H1 (cell line): Measurements from ENCODE around the gene CAMK2B. TPM values are rescaled to one million over a fixed set of nuclear protein-coding genes. Genes with fewer than 3 reads are reported as not detected.

Experiments
- CTCF ChIA-PET: fragments of 300-600 bp; sonication (Branson Sonifier 250); formaldehyde crosslinking; loops from one replicate; lab custom pipeline; 2021; ENCODE audit not compliant: partially characterized antibody; lab: Charles Lee
- POLR2A ChIA-PET: fragments of 300-600 bp; sonication (Branson Sonifier 250); formaldehyde crosslinking; loops from one replicate; lab custom pipeline; 2021; ENCODE audit warnings: inconsistent platforms; ENCODE audit not compliant: partially characterized antibody; lab: Charles Lee
- DNase-seq, 2 experiments: peaks; one replicate each; pipeline versions ENCODE4 v3.0.0 to v3.0.0-alpha.2; 2010 to 2022; ENCODE audit warnings: low spot score in 2 of 2, low read depth in 1 of 2, mixed read lengths in 1 of 2
- FAIRE-seq: peaks from 2 replicates; lab custom pipeline; 2011; peaks lifted over from hg19 to GRCh38; lab: Jason Lieb, UNC
- H2AFZ ChIP-seq: 2 replicates; pipeline ENCODE4 v1.8.1; 2012; ENCODE audit warnings: low read length, inconsistent platforms
- H2AK5ac ChIP-seq: 2 replicates; pipeline ENCODE4 v1.6.1; 2013; ENCODE audit warnings: low read depth, low read length
- H2BK120ac ChIP-seq: replicated peaks from 2 replicates; pipeline ENCODE3; 2013; ENCODE audit warnings: low read depth, low read length, inconsistent platforms
- H2BK12ac ChIP-seq: 2 replicates; pipeline ENCODE4 v1.6.1; 2013; ENCODE audit warnings: low read depth, low read length
- H2BK15ac ChIP-seq: 2 replicates; pipeline ENCODE4 v1.6.1; 2013; ENCODE audit warnings: low read length
- H2BK20ac ChIP-seq: 2 replicates; pipeline ENCODE4 v1.6.1; 2013; ENCODE audit warnings: low read length
- H2BK5ac ChIP-seq: 2 replicates; pipeline ENCODE4 v1.6.1; 2013; ENCODE audit warnings: low read depth, low read length
- H3K14ac ChIP-seq: 2 replicates; pipeline ENCODE4 v1.6.1; 2013; ENCODE audit warnings: inconsistent platforms; ENCODE audit not compliant: insufficient read length
- H3K18ac ChIP-seq: 2 replicates; pipeline ENCODE4 v1.6.1; 2013; ENCODE audit warnings: low read length; ENCODE audit errors: extremely low read depth
- H3K23ac ChIP-seq: 2 replicates; pipeline ENCODE4 v1.6.1; 2013; ENCODE audit warnings: inconsistent platforms; ENCODE audit not compliant: insufficient read length
- H3K23me2 ChIP-seq: 2 replicates; pipeline ENCODE4 v1.6.1; 2013; ENCODE audit warnings: low read depth, low read length
- H3K27ac ChIP-seq: 2 replicates; pipeline ENCODE4 v1.6.1; 2011; ENCODE audit warnings: low read depth, low read length, inconsistent platforms
- H3K27me3 ChIP-seq, 4 experiments: replicated peaks in 1 of 4; 1 replicate in 1 of 4; 2 replicates in 3 of 4; pipeline versions ENCODE4 v1.6.1 to v1.8.1; 2011 to 2013; ENCODE audit warnings: low read length in 3 of 4, mild to moderate bottlenecking in 3 of 4, inconsistent platforms in 2 of 4, mixed read lengths in 2 of 4, moderate library complexity in 1 of 4; ENCODE audit not compliant: control insufficient read depth in 3 of 4, insufficient read depth in 3 of 4; ENCODE audit errors: extremely low read depth in 1 of 4
- H3K36me3 ChIP-seq, 4 experiments: 2 replicates each; pipeline versions ENCODE4 v1.6.1 to v1.8.1; 2011 to 2013; ENCODE audit warnings: mild to moderate bottlenecking in 4 of 4, low read length in 3 of 4, moderate library complexity in 2 of 4, control low read depth in 1 of 4, inconsistent platforms in 1 of 4; ENCODE audit not compliant: insufficient read depth in 4 of 4, control insufficient read depth in 2 of 4
- H3K4ac ChIP-seq: replicated peaks from 2 replicates; pipeline ENCODE3; 2013; ENCODE audit warnings: low read length, low read depth, mixed read lengths, inconsistent platforms; ENCODE audit not compliant: insufficient read length
- H3K4me1 ChIP-seq, 4 experiments: replicated peaks in 1 of 4; 1 replicate in 1 of 4; 2 replicates in 3 of 4; pipeline versions ENCODE4 v1.6.1 to v1.8.1; 2011 to 2013; ENCODE audit warnings: low read length in 3 of 4, inconsistent platforms in 2 of 4, mixed read lengths in 1 of 4; ENCODE audit not compliant: insufficient read depth in 4 of 4, control insufficient read depth in 3 of 4
- H3K4me2 ChIP-seq, 2 experiments: 2 replicates each; pipeline versions ENCODE4 v1.6.1 to v1.8.1; 2011 to 2013; ENCODE audit warnings: low read depth in 2 of 2, low read length in 2 of 2, control low read depth in 1 of 2, inconsistent platforms in 1 of 2, mild to moderate bottlenecking in 1 of 2; ENCODE audit not compliant: insufficient read depth in 1 of 2
- H3K4me3 ChIP-seq, 4 experiments: fragments of 200-600, 300-600 bp in 1 of 4; sonication (generic), shearing (Covaris generic), sonication (Bioruptor Twin) in 1 of 4; 2 replicates each; pipeline versions ENCODE4 v1.5.1 to v1.8.1; 2011 to 2016; ENCODE audit warnings: low read length in 4 of 4, low read depth in 3 of 4, control low read depth in 2 of 4, inconsistent platforms in 2 of 4, mild to moderate bottlenecking in 2 of 4, mixed read lengths in 1 of 4, moderate library complexity in 1 of 4; ENCODE audit not compliant: insufficient read depth in 2 of 4; ENCODE audit errors: extremely low read depth in 1 of 4
- H3K56ac ChIP-seq: replicated peaks from 2 replicates; pipeline ENCODE3; 2013; ENCODE audit warnings: low read depth, mild to moderate bottlenecking, mixed read lengths, low read length, inconsistent platforms; ENCODE audit not compliant: insufficient read length
- H3K79me1 ChIP-seq: 2 replicates; pipeline ENCODE4 v1.6.1; 2013; ENCODE audit warnings: low read depth, low read length, control low read depth
- H3K79me2 ChIP-seq, 2 experiments: 2 replicates each; pipeline versions ENCODE4 v1.6.1 to v1.8.1; 2012 to 2013; ENCODE audit warnings: low read length in 2 of 2, mild to moderate bottlenecking in 2 of 2, inconsistent platforms in 1 of 2; ENCODE audit not compliant: insufficient read depth in 2 of 2, control insufficient read depth in 1 of 2
- H3K9ac ChIP-seq, 4 experiments: replicated peaks in 1 of 4; 1 replicate in 1 of 4; 2 replicates in 3 of 4; pipeline versions ENCODE4 v1.6.1 to v1.8.1; 2011 to 2013; ENCODE audit warnings: low read depth in 3 of 4, low read length in 3 of 4, control low read depth in 2 of 4, mild to moderate bottlenecking in 2 of 4, moderate library complexity in 2 of 4, inconsistent platforms in 1 of 4; ENCODE audit errors: extremely low read depth in 1 of 4
- H3K9me3 ChIP-seq, 2 experiments: 2 replicates each; pipeline versions ENCODE4 v1.6.1 to v1.8.1; 2012 to 2013; ENCODE audit warnings: mild to moderate bottlenecking in 2 of 2, moderate library complexity in 2 of 2, control low read depth in 1 of 2, inconsistent platforms in 1 of 2, low read depth in 1 of 2, low read length in 1 of 2, mixed read lengths in 1 of 2; ENCODE audit not compliant: insufficient read depth in 2 of 2
- H4K20me1 ChIP-seq, 2 experiments: replicated peaks in 1 of 2; 2 replicates each; pipeline versions ENCODE3 to v1.8.1; 2011 to 2013; ENCODE audit warnings: inconsistent platforms in 2 of 2, low read length in 2 of 2, mild to moderate bottlenecking in 1 of 2; ENCODE audit not compliant: insufficient read depth in 2 of 2, control insufficient read depth in 1 of 2
- H4K5ac ChIP-seq: 2 replicates; pipeline ENCODE4 v1.6.1; 2013; ENCODE audit warnings: low read length, low read depth, mixed read lengths, inconsistent platforms; ENCODE audit not compliant: insufficient read length
- H4K8ac ChIP-seq: 2 replicates; pipeline ENCODE4 v1.8.0; 2013; ENCODE audit warnings: mild to moderate bottlenecking, moderate library complexity, low read length, inconsistent platforms; ENCODE audit not compliant: insufficient read depth; ENCODE audit errors: extremely low read depth
- H4K91ac ChIP-seq: replicated peaks from 2 replicates; pipeline ENCODE3; 2013; ENCODE audit warnings: low read length, mixed read lengths, inconsistent platforms; ENCODE audit not compliant: insufficient read length
- EZH2 ChIP-seq: fragments of 200-600 bp; sonication (generic); IDR thresholded peaks from 2 replicates; pipeline ENCODE4 v1.7.1; 2012; ENCODE audit warnings: low read depth, mild to moderate bottlenecking, moderate library complexity, low read length, inconsistent platforms; ENCODE audit not compliant: severe bottlenecking
- GTF2F1 ChIP-seq: IDR thresholded peaks from 2 replicates; pipeline ENCODE4 v1.6.1; 2012; ENCODE audit warnings: low read depth, low read length, improper control_type of control experiment, borderline replicate concordance
- JUND ChIP-seq: IDR thresholded peaks from 2 replicates; pipeline ENCODE4 v1.6.1; 2011; ENCODE audit warnings: mild to moderate bottlenecking, improper control_type of control experiment, low read length
- KDM4A ChIP-seq: IDR thresholded peaks from one replicate; pipeline ENCODE4 v1.7.1; 2012; ENCODE audit warnings: low read depth, mild to moderate bottlenecking, moderate library complexity, low read length, inconsistent platforms; ENCODE audit not compliant: severe bottlenecking
- NRF1 ChIP-seq: IDR thresholded peaks from 2 replicates; pipeline ENCODE4 v1.6.1; 2011; ENCODE audit warnings: mild to moderate bottlenecking, low read depth, low read length, improper control_type of control experiment
- PHF8 ChIP-seq: fragments of 200-600 bp; sonication (generic); conservative IDR thresholded peaks from 2 replicates; pipeline ENCODE4 v1.7.1; 2012; ENCODE audit warnings: low read depth, mild to moderate bottlenecking, inconsistent platforms, low read length, moderate library complexity
- TEAD4 ChIP-seq: IDR thresholded peaks from 2 replicates; pipeline ENCODE4 v1.6.1; 2012; ENCODE audit warnings: low read depth, low read length, inconsistent platforms, mixed read lengths
- YY1 ChIP-seq: IDR thresholded peaks from 2 replicates; pipeline ENCODE4 v1.6.1; 2011; ENCODE audit warnings: low read depth, mild to moderate bottlenecking, low read length
- WGBS, 2 experiments: shearing (Covaris generic) in 1 of 2; methylation state at CpG; one replicate each; pipeline versions ENCODE4 v1.1.6 to v1.1.7; 2013 to 2015; ENCODE audit warnings: low lambda C conversion rate in 2 of 2, mixed read lengths in 2 of 2, inconsistent platforms in 1 of 2, low coverage in 1 of 2, missing lambda C conversion rate in 1 of 2; ENCODE audit not compliant: insufficient replicate concordance in 2 of 2, insufficient coverage in 1 of 2, insufficient read length in 1 of 2; ENCODE audit errors: extremely low coverage in 1 of 2, missing lambda C conversion rate in 1 of 2; 5-methylcytosine and 5-hydroxymethylcytosine counted together
- polyA plus RNA-seq, 7 experiments: library from polyadenylated mRNA; depleted of rRNA in 3 of 7; stranded (reverse) in 5 of 7; unstranded in 2 of 7; fragments of >200 nt in 5 of 7; fragments of 200-250 nt in 2 of 7; gene quantifications; 1 replicate in 5 of 7; 2 replicates in 1 of 7; 4 replicates in 1 of 7; pipeline versions ENCODE4 v1.2.1 to v1.2.3, GENCODE V29; 2011 to 2013; ENCODE audit warnings: missing spikeins in 2 of 7, mixed read lengths in 2 of 7
- total RNA-seq: library from RNA; stranded (reverse); fragmentation: NEBNext Ultra II Directional; extraction: Animal tissue kit (Norgen Biotek cat#: 25700); gene quantifications from 2 replicates; pipeline ENCODE4 v1.2.1, GENCODE V29; 2021
- TF ChIP-seq, protein P1 (sequence below): IDR thresholded peaks from 2 replicates; pipeline ENCODE4 v1.6.1; 2012; ENCODE audit warnings: low read length, inconsistent platforms
- TF ChIP-seq, protein P2 (sequence below): IDR thresholded peaks from 2 replicates; pipeline ENCODE4 v1.6.1; 2012; ENCODE audit warnings: inconsistent platforms

CAMK2B gene
- total and polyA plus RNA-seq, 2 of the 8 experiments (the other 6 are each of a cell fraction or from before 2014, with no cell fraction given), result 0.05 to 0.15 TPM

GRCh38 chr7:44184873-44185446 is 140.4 kb downstream of the CAMK2B start:
- no peaks in the 10 kb centered on the region for H4K20me1 ChIP-seq
- ChIA-PET POLR2A (no interaction called here), CTCF (interaction anchor here (1.0 to 1.3 kb wide), 4 partner anchors 10 to 54 kb away, joined by 3 to 4 read pairs (median 4); partner anchors contain the start of gene YKT6)
- H3K4me3 ChIP-seq, result no peak overlapping the region
- H4K5ac ChIP-seq, result no peak overlapping the region
- H3K18ac ChIP-seq, result no peak overlapping the region
- no peak overlapping the region for H3K23ac ChIP-seq
- peaks cover 0 to 3% (median 0%) of the 10 kb centered on the region in 4 experiments; a peak in 3 of 7 replicates for H3K27me3 ChIP-seq
- no peaks in the 10 kb centered on the region for H3K79me1 ChIP-seq
- H2AFZ ChIP-seq, result no peak overlapping the region
- no peak overlapping the region for H4K8ac ChIP-seq
- H2BK15ac ChIP-seq, result no peak overlapping the region
- no peaks in the 10 kb centered on the region for H3K79me2 ChIP-seq
- 79% methylated on average over 2 of the region's 2 CpGs; no CpG with 5 or more reads in 1 of the 2 experiments for WGBS, 2 experiments
- FAIRE-seq (no peak), DNase-seq (no peak)
- H2AK5ac ChIP-seq, result no peak overlapping the region
- H2BK120ac ChIP-seq, result no peak overlapping the region
- no peak overlapping the region for H2BK20ac ChIP-seq
- H2BK12ac ChIP-seq, result 0 out of 2 replicates have a peak overlapping the region, but pooled peaks have one; percentile 27
- no peak overlapping the region for H3K4ac ChIP-seq
- no peaks in the 10 kb centered on the region for H3K36me3 ChIP-seq
- H3K23me2 ChIP-seq, result no peaks in the 10 kb centered on the region
- H2BK5ac ChIP-seq, result no peak overlapping the region
- H3K9ac ChIP-seq, result no peak overlapping the region
- H3K56ac ChIP-seq, result no peak overlapping the region
- peaks cover 10 to 12% of the 10 kb centered on the region in 2 experiments; a peak in 2 of 4 replicates for H3K9me3 ChIP-seq
- H3K4me2 ChIP-seq, result no peak overlapping the region
- H3K27ac ChIP-seq, result no peak overlapping the region
- peaks cover 0 to 4% (median 2%) of the 10 kb centered on the region in 4 experiments; a peak in 5 of 7 replicates for H3K4me1 ChIP-seq
- no peak overlapping the region for H3K14ac ChIP-seq
- peak overlapping the region; percentile 35 for H4K91ac ChIP-seq
- TF ChIP-seq KDM4A (no peak), NRF1 (no peak), GTF2F1 (no peak), PHF8 (no peak), TEAD4 (no peak), EZH2 (no peak), JUND (no peak), YY1 (no peak)
- TF ChIP-seq, protein P1, sequence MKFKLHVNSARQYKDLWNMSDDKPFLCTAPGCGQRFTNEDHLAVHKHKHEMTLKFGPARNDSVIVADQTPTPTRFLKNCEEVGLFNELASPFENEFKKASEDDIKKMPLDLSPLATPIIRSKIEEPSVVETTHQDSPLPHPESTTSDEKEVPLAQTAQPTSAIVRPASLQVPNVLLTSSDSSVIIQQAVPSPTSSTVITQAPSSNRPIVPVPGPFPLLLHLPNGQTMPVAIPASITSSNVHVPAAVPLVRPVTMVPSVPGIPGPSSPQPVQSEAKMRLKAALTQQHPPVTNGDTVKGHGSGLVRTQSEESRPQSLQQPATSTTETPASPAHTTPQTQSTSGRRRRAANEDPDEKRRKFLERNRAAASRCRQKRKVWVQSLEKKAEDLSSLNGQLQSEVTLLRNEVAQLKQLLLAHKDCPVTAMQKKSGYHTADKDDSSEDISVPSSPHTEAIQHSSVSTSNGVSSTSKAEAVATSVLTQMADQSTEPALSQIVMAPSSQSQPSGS, result no peak
- TF ChIP-seq, protein P2, sequence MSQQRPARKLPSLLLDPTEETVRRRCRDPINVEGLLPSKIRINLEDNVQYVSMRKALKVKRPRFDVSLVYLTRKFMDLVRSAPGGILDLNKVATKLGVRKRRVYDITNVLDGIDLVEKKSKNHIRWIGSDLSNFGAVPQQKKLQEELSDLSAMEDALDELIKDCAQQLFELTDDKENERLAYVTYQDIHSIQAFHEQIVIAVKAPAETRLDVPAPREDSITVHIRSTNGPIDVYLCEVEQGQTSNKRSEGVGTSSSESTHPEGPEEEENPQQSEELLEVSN, result no peak
